ENCODE measurements around the gene DAP.

DNA sequence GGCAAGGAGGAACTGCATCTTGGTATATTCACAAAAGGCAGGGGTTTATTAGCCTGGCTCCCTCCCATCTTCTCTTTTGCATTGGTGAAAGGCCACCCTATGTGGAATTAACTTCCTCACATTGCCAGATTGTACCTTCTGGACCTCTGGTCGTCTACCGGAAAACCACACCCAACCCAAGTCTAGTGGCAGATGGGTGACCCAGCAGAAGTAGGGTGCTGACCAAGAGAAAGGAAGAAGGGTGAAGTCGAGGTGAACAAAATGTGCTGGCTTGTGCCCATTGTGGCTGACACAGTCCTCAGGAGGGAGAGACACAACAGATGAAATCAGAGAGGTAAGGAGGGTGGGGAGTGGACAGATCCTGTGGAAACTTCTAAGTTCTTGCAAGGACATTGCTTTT lies 39.8 kb upstream of the DAP start:
- TF ChIP-seq EGR1 (IDR thresholded peaks at IDR 0.05; ENCODE audit: low read depth in 2 of 2) (no peak), CTCF (IDR thresholded peaks at IDR 0.05; ENCODE audit: low read depth, low read length, missing input control) (no peak), YY1 (IDR thresholded peaks at IDR 0.05) (no peak), TAF1 (conservative IDR thresholded peaks at IDR 0.05) (no peak), HNF4G (IDR thresholded peaks at IDR 0.05) (no peak), GABPA (IDR thresholded peaks at IDR 0.05 in 1 of 2, conservative IDR thresholded peaks at IDR 0.05 in 1 of 2) (no peak), JUND (IDR thresholded peaks at IDR 0.05) (no peak), RAD21 (IDR thresholded peaks at IDR 0.05) (no peak)
- TF ChIP-seq, protein P1, sequence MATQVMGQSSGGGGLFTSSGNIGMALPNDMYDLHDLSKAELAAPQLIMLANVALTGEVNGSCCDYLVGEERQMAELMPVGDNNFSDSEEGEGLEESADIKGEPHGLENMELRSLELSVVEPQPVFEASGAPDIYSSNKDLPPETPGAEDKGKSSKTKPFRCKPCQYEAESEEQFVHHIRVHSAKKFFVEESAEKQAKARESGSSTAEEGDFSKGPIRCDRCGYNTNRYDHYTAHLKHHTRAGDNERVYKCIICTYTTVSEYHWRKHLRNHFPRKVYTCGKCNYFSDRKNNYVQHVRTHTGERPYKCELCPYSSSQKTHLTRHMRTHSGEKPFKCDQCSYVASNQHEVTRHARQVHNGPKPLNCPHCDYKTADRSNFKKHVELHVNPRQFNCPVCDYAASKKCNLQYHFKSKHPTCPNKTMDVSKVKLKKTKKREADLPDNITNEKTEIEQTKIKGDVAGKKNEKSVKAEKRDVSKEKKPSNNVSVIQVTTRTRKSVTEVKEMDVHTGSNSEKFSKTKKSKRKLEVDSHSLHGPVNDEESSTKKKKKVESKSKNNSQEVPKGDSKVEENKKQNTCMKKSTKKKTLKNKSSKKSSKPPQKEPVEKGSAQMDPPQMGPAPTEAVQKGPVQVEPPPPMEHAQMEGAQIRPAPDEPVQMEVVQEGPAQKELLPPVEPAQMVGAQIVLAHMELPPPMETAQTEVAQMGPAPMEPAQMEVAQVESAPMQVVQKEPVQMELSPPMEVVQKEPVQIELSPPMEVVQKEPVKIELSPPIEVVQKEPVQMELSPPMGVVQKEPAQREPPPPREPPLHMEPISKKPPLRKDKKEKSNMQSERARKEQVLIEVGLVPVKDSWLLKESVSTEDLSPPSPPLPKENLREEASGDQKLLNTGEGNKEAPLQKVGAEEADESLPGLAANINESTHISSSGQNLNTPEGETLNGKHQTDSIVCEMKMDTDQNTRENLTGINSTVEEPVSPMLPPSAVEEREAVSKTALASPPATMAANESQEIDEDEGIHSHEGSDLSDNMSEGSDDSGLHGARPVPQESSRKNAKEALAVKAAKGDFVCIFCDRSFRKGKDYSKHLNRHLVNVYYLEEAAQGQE (IDR thresholded peaks at IDR 0.05), result no peak
- TF ChIP-seq, protein P2, sequence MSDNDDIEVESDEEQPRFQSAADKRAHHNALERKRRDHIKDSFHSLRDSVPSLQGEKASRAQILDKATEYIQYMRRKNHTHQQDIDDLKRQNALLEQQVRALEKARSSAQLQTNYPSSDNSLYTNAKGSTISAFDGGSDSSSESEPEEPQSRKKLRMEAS (IDR thresholded peaks at IDR 0.05), result no peak
